Activated T-cell treated with anti-CD3 and anti-CD28 coated beads for 48 hours (primary cell): Measurements from ENCODE around the gene F8A3.
"Not testable (repeated sequence)": the region's sequence is repeated elsewhere in the genome, so short reads cannot be mapped to it uniquely, and the experiment has no call there.

Source experiments
- DNase-seq: peaks from one replicate; pipeline ENCODE4 v3.0.0-alpha.2; 2020; ENCODE audit warnings: low read depth

Gene F8A3

DNA sequence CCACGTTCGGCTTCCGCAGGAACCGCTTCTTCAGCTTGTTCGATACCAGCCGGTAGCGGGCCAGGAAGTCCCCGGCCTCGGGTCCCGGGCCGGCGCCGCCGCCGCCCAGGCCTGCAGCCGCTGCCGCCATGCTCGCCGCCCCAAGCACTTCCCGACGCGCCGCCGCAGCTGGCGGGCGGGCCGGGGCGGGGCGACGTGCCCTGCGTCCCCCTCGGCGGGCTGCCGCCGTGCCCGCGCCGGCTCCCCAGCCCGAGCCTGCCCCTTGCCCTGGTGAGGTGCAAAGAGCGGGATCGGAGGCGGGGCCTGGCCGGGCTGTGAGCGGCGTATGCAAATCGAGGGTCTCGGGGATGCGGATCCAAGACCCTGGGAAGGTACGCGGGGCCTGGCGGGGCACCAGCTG, at the start of gene F8A3:
TSS of gene F8A3 (minus strand) at position 150 of the 400 bp plus-strand sequence. CDS start at position 130, 20 bp downstream.
- DNase-seq, result not testable (repeated sequence)

DNA sequence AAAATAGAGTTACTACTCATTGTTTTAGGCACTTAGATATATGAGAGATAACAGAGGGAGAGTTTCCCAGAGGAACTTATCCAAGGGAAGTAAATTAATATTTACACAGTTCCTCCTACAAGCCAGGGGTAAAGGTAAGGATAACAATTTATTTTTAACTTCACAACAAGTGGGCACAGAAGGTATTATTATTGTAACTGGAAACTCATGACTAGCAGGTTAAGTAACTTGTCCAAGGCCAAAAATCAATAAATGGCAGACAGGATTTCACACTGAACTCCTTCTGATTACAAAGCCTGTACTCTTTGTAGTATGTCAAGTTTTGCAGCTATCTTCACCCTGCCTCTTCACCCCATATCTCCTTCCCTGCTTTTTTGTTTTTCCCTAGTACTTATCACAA, 46.9 kb upstream of the F8A3 start:
- no peak for DNase-seq

DNA sequence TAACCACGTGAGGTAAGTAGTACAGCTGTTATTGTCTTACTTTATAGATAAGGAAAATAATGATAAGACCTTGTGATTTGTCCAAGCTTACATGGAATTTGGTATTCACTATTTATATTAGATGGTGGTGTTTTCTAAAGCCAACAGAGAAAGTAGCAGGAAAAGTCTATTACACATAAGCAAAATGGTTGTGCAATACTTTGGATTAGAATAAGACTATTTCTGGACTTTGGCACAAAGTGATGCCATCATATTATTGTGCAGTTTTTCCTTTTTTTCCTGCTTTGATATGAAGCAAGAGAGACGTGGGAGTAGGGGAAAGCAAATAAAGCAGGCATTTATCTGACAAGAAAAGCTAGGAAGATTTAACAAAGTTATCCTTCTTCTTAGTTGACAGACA, 36.7 kb upstream of the F8A3 start:
- DNase-seq, result not testable (repeated sequence)

- not testable (repeated sequence) for DNase-seq
Measured at GRCh38 chrX:155491421-155491820, 33.0 kb upstream of the F8A3 start.

GRCh38 chrX:155477136-155477535, 18.7 kb upstream of the F8A3 start:
- not testable (repeated sequence) for DNase-seq

GRCh38 chrX:155466269-155466938, 8.0 kb upstream of the F8A3 start:
- DNase-seq, result not testable (repeated sequence)

GRCh38 chrX:155460501-155460900, 2.1 kb upstream of the F8A3 start:
- not testable (repeated sequence) for DNase-seq

DNA sequence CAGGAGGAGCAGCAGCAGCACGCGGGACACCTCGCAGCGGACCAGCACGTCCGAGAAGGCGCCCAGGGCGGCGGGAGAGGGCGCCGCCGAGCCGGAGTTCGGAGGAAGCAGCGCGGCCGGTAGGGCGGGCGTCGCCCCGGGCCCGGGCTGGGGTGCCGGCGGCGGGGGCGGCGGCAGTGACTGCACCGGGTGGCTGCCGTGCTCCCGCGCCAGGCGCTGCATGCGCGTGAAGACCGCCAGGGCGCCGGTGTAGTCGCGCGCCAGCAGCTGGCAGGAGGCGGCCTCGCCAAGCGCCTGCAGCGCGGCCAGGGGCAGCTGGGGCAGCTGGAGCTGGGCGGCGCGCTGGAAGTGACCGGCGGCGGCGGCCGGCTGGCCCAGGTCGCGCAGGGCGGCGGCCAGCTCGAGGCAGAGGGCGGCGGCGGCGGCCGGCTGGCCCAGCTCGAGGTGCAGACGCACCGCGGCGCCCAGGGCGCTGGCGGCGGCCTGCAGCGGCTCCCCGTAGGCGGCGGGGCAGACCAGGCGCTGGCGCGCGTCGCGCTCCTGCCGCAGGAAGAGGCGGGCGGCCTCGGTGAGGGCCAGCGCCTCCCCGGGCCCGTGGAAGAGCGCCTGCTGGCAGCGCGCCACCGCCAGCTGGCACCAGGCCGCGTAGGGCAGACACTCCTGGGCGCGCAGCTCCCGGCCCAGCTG, 516 bp downstream of the F8A3 start:
- not testable (repeated sequence) for DNase-seq

DNA sequence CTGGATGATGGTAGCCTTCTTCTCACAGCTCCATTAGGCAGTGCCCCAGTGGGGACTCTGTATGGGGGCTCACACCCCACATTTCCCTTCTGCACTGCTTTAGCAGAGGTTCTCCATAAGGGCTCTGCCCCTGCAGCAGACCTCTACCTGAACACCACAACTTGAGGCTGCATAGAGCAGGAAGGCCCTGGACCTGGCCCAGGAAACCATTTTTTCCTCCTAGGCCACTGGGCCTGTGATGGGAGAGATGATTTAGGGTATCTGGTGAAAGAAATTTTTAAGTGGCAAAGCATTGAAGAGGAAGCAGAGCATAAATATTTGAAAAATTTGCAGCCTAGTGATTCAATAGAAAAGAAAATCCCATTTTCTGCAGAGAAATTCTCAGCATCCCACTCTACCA, 17.3 kb downstream of the F8A3 start:
- DNase-seq, result no peak

DNA sequence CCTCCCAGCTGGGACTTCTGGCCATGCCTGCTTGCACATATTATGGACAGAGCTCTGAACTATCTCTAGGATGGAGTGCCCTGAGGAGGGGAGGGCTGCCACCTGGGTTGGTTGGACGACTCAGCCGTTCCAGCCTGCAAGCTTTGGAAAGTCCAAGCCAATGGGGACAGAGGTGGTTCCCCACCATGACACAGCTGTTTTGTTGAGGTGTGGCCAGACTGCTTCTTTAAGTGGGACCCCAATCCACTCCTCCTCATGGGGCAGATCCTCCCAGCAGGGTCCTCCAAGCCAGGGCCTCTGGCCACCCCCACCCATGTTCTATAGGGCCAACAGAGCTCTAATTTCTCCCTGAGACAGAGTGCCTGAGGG, 22.7 kb downstream of the F8A3 start:
- no peak for DNase-seq

GRCh38 chrX:155434906-155435743, 23.3 kb downstream of the F8A3 start:
- DNase-seq, result no peak

DNA sequence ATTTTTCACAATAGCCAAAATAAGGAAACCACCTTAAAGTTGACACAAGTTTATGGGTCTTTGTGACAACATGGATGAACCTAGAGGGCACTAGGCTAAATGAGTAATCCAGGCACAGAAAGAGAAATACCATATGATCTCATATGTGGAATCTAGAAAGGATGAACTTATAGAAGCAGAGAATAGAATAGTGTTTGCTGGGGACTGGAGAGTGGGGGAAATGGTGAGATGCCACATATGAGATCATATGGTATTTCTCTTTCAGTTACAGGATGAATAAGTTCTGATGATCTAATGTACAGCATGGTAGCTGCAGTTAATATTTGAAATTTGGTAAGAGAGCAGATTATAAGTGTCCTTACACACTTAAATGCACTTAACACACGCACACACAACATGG, 40.7 kb downstream of the F8A3 start:
- no peak for DNase-seq
